ENCODE measurements around the gene NEDD8.
"Not testable (repeated sequence)": the region's sequence is repeated elsewhere in the genome, so short reads cannot be mapped to it uniquely, and the experiment has no call there.

NEDD8 gene

DNA sequence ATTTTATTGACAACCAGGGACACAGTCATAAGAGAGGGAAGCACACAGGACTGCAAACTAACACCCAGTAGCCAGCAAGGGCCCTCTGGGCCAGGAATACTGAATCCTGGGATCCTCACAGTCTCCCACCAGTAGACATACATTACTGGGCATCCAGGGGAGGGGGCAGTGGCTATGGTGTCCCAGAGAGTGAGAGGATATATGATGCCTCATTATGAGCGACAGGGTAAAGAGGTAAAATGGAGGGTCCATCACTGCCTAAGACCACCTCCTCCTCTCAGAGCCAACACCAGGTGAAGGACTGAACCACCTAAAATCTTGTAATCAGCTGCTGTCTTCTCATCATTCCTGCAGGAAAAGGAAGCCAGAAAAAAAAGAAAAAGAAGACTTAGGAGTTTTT is 15.3 kb downstream of the NEDD8 start:
- DNase-seq = not testable (repeated sequence)

DNA sequence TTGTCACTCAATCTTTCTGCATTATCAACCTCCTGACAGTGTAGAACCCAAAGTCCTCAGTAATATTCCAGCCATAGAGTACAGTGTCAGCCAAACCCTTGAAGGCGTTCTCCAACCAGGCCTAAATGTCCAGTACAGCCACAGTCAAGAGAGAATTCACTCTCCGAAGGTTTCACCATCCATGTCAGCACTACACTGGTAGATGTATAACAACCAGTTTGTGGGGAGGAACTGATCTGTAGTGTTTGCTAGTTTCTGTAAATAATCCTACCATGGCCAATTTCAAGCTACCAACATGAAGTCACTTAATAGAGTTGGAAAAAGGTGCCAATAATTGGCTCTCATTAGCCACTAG is 15.8 kb downstream of the NEDD8 start:
- no peak for DNase-seq

DNA sequence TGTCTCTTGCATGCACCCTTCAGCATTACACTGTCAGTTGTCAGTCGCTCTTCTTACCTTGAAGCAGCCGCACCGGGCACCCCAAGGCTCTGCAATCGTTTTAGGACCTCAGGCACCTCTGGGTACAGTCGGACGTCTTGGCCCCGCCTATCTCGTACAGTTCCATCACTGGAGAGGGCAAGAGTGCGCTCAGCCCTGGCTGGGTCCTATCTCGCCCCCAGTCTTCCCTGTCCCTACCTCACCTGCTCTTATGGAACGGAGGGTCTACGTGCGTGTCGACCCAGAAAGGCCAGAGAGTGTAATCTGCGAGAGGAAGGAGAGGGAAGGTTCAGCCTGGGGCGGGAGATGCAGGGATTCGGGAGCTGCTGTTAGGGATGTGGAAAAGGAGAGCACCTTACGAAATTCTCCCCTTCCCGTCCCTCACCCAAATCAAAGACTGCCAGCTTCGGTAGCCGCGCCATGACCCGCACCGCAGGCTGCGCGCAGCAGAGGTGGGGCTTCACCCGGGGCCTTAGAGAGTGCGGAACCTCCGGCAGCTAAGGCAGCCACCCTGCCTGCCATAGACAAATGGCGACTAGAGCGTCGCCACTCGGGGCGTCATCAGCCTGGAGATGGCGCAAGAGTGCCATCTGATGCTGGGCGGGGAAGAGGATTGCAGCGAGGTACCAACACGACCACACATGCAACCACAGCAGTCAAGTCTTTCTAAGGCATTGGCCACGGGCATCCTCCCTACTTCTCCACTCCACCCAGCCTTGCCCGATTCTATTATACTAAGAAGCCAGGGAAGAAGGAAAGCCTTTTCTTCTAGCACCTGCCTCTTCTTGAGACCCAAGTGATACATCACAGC is 16.4 kb downstream of the NEDD8 start, which contains the start of gene MDP1:
Gene MDP1, minus strand, starts transcription at position 572 of the 850 bp plus-strand sequence. Its CDS starts 111 bp downstream, at position 461.
- peak; percentile 76 to 88 (median 82) for DNase-seq

DNA sequence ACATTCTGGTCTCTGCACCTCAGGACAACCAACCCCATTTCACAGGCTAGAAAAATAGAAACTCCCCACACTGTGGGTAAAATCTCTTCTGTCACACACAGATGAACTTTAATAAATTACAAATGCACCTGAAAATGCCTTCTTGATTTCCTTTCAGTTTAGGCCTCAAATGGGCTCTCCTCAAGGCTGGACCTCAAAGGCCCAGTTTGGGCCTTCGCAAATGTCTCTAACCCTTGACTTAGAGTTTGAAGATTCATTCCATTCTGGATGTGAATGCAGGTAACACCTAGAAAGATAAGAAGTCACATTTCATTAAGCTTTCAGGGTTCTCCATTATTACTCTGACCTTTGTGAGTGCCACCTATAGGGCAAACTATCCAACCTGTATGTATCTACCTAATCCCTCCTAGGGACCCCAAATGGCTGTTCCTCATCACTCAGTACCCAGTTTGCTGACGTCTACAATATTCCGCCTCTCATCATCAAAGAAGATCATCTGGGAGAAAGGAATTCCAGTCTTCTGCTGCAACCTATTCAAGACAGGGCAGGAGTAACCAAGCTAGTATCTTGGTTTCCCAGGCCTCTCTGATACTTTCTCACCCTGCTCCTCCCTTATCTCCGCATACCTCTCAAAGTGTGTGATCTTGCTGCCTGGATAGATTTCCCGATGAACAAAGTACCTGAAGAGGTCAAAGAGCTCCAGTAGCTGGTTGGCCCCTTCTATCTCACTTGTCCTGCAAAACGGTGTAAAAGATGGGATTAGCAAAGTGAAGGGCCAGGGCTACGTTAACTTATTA is 18.1 kb downstream of the NEDD8 start:
- DNase-seq = no peak

DNA sequence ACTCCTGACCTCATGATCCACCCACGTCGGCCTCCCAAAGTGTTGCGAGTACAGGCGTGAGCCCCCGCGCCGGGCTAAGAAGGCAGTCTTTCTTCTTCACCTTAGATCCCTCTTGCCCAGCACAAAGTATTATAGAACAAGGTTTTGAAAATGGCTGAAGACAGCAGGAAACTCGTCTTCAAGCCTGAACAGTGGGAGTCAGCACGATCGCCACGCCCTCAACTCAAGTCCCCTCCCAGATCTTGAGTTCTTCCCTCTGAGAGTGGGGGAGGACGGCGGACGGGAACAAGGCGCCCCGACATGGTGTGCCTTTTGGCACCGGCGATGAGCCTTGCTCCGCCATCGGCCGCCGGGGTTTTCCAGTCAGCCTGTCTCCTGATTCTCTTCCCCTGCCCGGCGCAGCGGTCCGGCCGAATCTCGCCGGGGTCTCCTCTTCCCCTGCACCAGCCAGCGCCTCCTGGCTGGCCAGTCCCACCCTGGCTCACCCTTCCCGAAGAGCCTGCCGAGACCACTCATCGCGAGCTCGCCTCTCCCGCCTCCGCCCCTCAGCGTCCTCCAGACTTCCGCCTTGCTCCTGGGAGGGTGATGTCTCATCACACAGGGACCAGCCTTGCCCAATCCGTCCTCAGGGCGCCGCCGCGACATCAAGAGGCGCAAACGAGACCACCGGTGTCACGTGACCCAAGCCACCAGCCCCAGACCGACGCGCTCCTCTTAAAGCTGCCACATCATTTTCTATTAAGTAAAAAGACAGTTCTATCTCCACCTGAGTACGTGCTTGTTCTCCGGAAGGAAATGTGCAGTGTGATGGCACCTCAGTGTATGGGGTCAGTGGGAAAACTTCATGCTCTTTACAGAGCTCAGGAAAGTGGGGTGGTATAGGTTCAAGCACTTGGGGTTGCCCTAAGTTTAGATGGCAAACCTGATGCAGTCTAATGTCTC is 19.0 kb downstream of the NEDD8 start, which contains the start of gene CHMP4A:
Gene CHMP4A, minus strand, starts transcription at position 565 of the 942 bp plus-strand sequence. Its CDS starts 49 bp downstream, at position 516.
- DNase-seq = peak; percentile 88 to 93 (median 92)

DNA sequence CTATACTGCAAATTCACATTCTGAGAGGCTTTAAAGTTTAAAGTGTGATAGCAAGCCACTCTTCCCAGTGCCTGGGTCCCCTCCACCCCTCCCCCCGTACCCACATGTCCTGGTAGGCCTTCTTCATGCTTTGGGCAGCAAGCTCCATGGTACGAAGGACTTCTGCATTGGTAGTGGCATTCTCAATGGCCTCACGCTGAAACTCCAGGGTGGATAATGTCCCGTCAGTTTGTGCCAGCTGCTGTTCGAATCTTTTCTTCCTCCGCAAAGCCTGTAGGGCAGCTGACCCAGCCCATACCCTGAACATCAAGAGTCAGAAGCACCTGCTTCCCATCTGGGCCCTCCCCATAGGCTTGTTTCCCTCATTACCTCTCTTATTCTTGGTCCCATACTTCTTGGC is 20.9 kb downstream of the NEDD8 start:
- no peak for DNase-seq

DNA sequence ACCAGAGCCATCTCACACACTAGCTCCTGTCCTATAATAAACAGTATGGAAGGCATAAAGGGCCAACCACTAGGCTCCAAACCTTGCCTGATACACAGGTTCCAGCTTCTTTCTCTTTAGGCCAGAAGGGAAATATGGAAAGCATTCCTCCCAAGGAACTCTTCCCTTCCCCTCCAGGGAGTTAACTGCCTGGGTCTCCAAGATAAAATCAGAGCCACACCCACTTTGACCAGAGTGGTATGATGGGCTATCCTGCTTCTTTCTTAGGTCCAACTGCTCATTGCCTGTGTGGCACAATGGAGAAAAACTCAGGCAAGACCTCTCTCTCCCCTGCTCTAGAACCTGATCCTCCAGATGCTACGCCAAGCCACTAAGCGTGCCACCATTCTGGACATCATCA is 24.5 kb downstream of the NEDD8 start:
- no peak for DNase-seq

DNA sequence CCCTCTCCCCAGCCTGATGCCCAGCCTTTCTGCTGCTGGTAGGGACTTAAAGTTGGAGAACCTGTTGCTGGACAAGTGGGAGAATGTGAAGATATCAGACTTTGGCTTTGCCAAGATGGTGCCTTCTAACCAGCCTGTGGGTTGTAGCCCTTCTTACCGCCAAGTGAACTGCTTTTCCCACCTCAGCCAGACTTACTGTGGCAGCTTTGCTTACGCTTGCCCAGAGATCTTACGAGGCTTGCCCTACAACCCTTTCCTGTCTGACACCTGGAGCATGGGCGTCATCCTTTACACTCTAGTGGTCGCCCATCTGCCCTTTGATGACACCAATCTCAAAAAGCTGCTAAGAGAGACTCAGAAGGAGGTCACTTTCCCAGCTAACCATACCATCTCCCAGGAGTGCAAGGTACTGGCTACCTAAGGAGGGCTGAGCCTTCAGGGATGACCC is 25.0 kb downstream of the NEDD8 start:
- DNase-seq = no peak

DNA sequence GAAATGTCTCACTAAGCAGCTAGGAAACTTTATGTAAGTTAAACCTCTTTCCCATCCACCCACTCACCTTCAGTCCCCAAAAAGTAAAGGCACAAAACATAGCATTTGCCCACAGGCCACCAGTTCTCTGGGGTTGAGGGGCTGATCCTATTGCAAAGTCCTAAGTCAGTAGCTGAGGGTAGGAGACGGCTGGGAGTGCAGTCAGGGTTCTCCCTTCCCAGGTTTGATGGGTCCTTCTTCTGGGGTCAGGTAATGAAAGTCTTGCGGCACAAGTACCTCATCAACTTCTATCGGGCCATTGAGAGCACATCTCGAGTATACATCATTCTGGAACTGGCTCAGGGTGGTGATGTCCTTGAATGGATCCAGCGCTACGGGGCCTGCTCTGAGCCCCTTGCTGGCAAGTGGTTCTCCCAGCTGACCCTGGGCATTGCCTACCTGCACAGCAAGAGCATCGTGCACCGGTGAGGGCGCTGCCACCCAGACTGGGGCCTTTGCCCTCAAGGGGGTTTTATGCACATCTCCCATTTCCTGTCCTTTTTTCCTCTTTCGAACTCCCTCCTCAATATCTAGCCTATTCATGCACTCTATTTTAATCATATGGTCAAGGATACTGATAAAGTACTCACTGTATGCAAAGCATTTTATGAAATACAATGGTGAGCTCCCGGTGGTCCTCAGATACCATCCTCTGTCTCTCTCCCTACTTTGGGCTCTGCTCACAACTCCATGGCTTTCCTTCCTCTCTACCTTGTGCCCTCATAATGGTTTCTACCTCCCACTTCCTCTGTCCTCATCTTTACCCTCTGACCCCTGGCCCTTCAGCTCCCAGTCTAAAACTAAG is 25.7 kb downstream of the NEDD8 start:
- DNase-seq = no peak

DNA sequence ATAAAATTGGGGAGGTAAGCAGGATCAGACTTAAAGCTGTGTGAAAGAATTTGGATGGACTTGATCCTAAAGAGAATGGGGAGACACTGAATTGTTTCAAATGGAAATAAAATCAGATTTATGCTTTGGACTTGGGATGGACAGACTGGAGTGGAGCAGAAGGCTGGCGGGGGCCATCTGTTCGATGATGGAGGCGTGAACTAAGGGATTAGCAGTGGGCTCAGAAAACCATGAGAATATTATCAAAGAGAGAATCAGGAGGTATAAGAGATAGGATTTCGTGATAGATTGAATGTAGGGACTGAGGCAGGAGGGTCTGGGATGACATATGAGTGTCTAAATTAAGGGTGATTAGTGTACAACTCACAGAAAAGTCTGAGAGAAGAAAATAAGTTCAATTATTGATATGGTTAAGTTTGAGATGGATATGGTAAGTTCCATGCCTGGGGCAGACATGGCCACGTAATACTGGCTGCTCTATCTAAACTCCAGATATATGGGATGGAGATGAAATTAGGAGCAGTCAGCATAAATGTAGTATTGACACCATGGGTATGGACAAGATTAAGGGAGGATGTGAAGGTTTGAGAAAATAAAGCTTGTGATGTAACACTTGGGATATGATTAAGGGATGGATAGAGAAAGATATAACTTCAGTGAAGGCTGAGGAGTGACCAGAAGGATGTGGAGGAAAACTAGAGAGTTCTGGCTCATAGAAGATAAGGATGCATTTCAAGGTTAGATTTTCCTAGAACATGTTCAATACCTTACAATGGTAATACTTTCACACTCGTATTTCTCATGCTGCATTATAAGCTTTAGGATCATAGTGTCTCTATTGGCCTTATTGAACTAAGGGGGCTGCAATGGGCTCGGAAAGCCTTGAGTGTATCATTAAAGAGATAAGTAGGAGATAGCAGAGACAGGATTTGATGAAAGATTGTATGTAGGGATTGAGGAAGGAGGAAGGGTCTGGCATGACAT is 27.7 kb downstream of the NEDD8 start:
- no peak for DNase-seq

DNA sequence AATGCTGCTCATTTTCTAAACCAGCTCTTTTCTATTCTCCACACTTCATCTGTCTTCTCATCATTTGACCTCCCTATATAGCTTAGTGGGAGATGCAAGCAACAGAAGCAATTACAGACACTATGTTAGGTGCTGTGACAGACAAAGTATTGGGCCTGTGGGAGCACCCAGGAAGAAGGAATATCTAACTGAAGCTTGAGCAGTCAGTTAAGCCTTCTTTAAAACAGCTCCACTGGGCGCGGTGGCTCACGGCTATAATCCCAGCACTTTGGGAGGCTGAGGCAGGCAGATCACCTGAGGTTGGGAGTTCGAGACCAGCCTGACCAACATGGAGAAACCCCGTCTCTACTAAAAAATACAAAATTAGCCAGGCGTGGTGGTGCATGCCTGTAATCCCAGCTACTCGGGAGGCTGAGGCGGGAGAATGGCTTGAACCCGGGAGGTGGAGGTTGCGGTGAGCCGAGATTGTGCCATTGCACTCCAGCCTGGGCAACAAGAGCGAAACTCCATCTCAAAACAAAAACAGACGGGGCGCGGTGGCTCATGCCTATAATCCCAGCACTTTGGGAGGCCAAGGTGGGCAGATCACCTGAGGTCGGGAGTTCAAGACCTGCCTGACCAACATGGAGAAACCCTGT is 28.8 kb downstream of the NEDD8 start:
- not testable (repeated sequence) for DNase-seq

DNA sequence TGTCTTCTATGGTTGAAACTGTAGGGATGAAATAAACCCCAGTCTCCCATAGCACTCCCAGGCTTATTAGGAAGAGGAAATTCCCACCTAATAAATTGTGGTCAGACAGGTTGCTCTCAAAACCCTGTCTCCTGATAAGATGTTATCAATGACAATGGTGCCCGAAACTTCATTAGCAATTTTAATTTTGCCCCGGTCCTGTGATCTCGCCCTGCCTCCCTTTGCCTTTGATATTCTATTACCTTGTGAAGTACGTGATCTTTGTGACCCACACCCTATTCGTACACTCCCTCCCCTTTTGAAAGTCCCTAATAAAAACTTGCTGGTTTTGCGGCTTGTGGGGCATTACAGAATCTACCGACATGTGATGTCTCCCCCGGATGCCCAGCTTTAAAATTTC is 29.6 kb downstream of the NEDD8 start:
- DNase-seq = not testable (repeated sequence)

DNA sequence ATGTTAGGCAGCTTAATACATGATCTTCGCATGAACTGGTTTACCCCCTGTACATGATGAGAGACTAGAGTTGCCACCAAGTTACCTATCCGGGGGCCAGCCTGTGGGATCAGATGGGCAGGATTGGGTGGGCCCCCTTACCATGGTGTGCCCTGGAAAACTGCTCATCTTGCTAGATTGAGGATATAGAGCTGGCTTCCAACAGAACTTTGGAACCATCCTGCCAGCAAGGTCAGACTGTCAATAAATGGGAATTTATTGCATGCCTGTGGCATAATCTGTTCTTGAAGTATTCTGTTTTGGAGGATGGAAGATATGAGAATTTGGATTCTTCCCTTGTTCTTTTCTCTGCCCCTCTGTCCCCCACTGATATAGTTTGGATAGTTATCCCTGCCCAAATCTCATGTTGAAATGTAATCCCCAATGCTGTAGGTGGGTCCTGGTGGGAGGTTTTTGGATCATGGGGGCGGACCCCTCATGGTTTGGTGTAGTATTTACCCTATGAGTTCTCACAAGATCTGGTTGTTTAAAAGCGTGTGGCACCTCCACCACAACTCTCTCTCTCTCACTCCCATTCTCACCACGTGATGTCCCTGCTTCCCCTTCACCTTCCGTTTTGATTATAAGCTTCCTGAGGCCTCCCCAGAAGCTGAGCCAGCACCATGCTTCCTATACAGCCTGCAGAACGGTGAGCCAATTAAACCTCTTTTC is 33.2 kb downstream of the NEDD8 start:
- no peak for DNase-seq

DNA sequence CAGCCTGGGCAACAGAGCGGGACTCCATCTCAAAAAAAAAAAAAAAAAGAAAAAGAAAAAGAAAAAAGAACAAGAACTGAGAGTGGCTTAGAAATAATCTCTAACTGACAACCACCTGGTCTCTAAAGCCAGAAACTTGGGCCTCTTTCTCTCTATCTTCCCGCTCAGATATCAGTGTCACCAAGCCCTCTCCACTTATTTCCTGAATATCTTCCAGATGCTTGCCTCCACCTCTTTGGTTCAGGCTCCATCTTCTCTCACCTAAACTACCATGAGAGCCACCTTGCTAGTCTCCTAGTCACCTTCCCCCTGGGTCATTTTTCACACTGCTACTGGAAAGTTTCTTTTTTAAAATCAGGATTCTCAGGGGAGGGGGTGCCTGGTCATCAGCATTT is 35.1 kb downstream of the NEDD8 start:
- DNase-seq = no peak

DNA sequence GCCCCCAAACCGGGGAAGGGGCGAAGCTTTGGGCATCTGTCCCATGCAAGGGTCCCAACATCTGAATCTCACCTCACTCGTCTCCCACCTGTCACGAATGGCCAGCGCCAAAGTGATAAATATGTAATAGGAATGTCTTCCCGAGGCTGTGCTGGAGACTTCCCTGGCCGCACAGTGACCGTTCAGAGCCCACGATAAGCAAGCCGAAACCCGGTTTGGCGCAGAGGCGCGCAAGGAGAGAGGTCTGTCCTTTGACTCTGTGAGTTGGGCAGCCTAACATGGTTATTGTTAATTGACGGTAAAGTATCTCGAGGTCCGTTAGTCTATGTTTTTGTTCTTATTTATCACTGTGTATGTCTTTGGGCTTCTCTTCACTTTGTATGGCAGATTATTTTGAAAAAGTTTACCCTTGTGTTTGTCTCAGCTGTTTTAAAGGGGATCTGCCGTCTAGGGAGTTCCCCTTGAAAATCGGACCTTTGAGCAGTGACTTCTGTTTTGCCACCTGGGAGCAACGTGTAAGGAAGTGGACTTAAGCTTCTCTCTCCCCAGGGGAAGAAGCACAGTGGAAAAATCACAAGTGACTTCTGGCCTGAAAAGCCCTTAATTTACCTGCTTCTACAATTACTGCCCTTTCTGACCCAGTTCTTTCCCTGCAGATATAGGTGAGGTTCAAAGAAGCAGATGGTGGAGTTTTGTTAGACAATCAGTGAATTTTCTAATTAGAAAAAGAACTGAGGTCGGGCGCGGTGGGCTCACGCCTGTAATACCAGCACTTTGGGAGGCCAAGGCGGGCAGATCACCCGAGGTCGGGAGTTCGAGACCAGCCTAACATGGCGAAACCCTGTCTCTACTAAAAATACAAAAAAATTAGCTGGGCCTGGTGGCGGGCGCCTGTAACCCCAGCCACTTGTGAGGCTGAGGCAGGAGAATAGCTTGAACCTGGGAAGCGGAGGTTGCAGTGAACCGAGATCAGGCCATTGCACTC is 35.8 kb downstream of the NEDD8 start:
- no peak for DNase-seq

DNA sequence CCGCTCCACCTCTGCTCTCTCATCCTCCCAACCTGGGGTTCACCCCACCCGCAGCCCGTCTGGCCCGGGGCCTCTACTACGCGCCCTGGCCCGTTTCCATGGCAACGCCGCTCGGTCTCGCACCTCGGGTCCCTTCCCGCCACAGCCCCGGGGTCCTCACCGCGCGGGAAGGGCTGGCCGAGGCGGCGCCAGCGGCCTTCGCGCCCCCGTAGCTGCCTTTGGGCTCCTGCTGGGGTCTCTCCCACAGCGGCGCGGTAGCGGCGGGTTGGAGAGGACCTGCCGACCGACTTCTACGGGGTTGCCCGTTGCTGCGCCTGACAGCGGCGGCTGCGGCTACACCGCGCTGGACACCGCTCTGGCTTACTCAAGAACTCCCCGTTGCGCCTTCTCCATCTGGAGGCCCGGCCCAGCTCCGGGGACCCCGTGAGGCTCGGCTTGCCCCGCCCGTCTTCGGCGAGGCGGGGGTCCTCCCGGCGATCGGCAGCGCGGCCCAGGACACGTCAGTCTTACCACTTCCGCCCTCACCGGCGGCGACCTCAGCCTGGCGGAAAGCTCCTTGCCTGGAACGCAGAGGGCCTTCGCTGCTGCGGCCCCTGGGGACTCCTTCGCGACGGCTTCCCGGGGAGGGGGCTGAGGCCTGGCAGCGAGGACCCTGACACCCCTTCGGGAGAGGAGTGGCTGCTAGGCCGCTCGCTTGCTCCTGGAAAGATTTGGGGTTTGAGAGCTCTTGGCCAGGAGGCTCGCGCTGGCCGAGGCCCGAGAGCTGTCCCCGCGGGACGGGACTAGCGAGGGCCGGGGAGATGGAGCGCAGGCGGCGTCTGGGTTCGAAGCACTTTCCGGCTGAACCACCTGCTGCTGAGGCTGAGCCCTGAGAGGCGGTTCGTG is 36.7 kb downstream of the NEDD8 start, which contains the start of gene TM9SF1:
Gene TM9SF1, minus strand, starts transcription at position 256 of the 885 bp plus-strand sequence. CDS start 422 bp downstream, outside the sequence.
- peak; percentile 81 to 91 (median 86) for DNase-seq

DNA sequence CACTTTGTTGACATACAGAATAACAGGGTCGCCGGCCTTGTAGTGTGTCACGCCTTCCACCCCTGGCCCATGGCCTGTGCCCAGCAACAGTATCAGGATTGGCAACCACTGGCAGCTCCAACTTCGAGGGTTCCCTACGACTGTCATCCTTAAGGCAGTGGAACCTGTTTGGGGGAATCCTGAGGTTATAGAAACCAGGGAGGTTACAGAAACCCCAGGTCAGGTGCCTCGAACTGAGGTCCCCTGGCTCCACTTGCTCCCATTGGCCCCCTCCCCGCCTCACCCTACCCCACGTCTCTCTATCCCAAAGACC is 37.3 kb downstream of the NEDD8 start:
- DNase-seq = no peak

Measured in stimulated activated naive CD4-positive, alpha-beta T cell (primary cell).